Measurements from ENCODE around the gene KRT77.

KRT77 gene

GRCh38 chr12:52650520-52651081 is 52.7 kb downstream of the KRT77 start:
- no peak for DNase-seq

GRCh38 chr12:52649066-52649465 is 54.3 kb downstream of the KRT77 start:
- no peak for DNase-seq

GRCh38 chr12:52648012-52648550 is 55.2 kb downstream of the KRT77 start:
- DNase-seq = no peak

- no peak for DNase-seq
These were observed 55.7 kb downstream of the KRT77 start for GRCh38 chr12:52647601-52648000.

- DNase-seq = no peak
These were observed 56.7 kb downstream of the KRT77 start for GRCh38 chr12:52646613-52647012.

GRCh38 chr12:52645982-52646381 is 57.3 kb downstream of the KRT77 start:
- DNase-seq = no peak

GRCh38 chr12:52645120-52645761 is 58.1 kb downstream of the KRT77 start:
- DNase-seq = peak; percentile 9

- DNase-seq = no peak
These were observed 59.3 kb downstream of the KRT77 start for GRCh38 chr12:52644078-52644415.

- no peak for DNase-seq
These were observed 59.9 kb downstream of the KRT77 start for GRCh38 chr12:52643233-52644077.

- no peak for DNase-seq
These were observed 61.9 kb downstream of the KRT77 start for GRCh38 chr12:52641468-52641867.
